Measurements from ENCODE around the gene CD302.
"Not testable (repeated sequence)": the region's sequence is repeated elsewhere in the genome, so short reads cannot be mapped to it uniquely, and the experiment has no call there.

Gene CD302

GRCh38 chr2:159748089-159748488 lies 49.9 kb downstream of the CD302 start:
- no peak for DNase-seq (ENCODE audit: low read depth)

DNA sequence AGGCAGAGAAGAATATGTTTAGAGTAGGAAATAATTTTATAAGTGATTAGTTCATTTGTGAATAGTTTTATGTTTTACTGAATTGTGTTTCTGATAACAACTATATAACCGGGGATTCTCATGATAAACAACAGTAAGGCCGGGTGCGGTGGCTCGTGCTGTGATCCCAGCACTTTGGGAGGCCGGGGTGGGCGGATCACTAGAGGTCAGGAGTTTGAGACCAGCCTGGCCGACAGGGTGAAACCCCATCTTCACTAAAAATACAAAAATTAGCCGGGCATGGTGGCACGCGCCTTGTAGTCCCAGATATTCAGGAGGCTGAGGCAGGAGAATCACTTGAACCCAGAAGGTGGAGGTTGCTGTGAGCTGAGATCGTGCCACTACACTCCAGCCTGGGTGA lies 52.8 kb downstream of the CD302 start:
- DNase-seq (ENCODE audit: low read depth): not testable (repeated sequence)

GRCh38 chr2:159744363-159744762 lies 53.6 kb downstream of the CD302 start:
- peak; percentile 3 for DNase-seq (ENCODE audit: low read depth)

GRCh38 chr2:159742846-159743245 lies 55.2 kb downstream of the CD302 start:
- DNase-seq (ENCODE audit: low read depth): no peak

- no peak for DNase-seq (ENCODE audit: low read depth)
Observed at GRCh38 chr2:159738509-159739390, 59.3 kb downstream of the CD302 start.

DNA sequence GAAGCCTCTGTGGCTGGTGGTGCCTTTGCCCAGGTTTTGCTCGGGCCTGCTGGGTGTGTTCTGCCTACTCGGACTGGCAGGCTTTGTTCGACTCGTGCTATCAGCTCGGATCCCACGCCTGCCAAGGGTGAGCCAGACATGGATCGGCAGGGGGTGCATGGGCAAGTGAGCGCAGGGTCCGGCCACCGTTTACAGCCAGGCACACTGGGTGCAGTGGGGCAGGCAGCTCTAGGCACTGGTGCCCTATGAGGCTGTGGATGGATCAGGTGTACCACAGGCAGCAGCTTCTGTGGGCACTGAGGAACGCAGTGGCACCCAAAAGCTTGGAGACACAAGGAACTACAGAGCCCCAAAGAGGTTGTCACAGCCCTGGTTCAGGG lies 60.1 kb downstream of the CD302 start:
- DNase-seq (ENCODE audit: low read depth): no peak

DNA sequence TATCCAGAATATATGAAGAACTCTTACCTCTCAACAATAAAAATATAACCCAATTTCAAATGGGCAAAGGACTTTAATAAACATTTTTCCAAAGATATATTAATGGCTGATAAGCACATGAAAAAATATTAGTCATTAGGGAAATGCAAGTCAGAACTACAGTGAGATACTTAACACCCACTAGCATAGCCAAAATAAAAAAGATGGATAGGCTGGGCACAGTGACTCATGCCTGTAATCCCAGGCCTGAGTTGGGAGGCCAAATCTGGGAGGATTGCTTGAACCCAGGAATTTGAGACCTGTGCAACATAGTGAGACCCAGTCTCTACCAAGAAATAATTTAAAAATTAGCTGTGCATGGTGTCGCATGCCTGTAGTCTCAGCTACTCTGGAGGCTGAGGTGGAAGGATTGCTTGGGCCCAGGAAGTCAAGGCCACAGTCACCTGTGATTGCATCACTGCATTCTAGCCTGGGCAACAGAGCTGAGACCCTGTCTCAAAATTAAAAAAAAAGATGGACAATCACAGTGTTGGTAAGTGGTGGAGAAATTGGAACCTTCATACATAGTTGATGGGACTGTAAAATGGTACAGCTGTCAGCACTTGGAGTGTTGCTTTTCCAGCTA lies 60.6 kb downstream of the CD302 start:
- DNase-seq (ENCODE audit: low read depth): no peak

- no peak for DNase-seq (ENCODE audit: low read depth)
Observed at GRCh38 chr2:159736048-159736447, 62.0 kb downstream of the CD302 start.

- no peak for DNase-seq (ENCODE audit: low read depth)
Observed at GRCh38 chr2:159735648-159736047, 62.4 kb downstream of the CD302 start.

- DNase-seq (ENCODE audit: low read depth): no peak
Observed at GRCh38 chr2:159728629-159729028, 69.4 kb downstream of the CD302 start.

DNA sequence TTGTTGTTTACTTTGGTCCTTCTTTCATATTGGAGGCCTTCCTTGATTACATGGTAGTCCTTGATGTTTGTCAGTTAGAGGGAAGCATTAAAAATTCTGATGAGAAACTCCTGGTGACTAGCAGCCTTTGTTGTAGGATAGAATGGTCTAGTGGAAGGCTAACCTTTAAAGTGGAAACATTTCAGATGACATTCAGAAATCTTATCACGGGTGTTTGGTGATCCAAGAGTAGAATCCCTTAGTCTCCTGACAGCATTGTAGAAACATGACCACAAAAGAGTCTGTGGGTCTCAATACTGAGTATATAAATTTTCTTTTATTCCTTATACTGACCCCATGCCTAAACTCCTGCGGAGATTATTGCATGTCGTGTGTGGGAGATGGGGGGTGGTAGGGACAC lies 72.3 kb downstream of the CD302 start:
- DNase-seq (ENCODE audit: low read depth): no peak

GRCh38 chr2:159724795-159725572 lies 73.0 kb downstream of the CD302 start:
- not testable (repeated sequence) for DNase-seq (ENCODE audit: low read depth)

DNA sequence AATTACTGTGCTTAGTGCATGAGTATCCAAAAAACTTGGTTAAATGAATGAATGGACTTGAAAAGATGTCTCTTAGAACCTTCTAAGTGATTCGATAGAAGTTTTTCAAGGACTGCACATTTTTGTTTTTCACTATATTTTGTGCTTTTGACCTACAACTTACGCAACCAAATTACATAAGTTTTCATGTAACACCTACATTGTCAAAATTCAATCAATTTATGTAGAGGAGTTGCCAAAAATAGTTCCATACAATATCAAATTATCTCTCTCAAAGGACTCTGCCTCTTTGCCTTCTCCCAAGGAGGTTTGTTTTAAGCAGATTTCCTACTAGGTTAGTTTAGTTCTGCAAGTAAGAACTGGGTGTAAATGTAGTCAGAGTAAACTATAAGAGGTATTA lies 75.4 kb downstream of the CD302 start:
- no peak for DNase-seq (ENCODE audit: low read depth)

GRCh38 chr2:159720676-159721075 lies 77.3 kb downstream of the CD302 start:
- DNase-seq (ENCODE audit: low read depth): no peak

Data from HS-27A (cell line).